ENCODE results near the gene STIL.

STIL gene

DNA sequence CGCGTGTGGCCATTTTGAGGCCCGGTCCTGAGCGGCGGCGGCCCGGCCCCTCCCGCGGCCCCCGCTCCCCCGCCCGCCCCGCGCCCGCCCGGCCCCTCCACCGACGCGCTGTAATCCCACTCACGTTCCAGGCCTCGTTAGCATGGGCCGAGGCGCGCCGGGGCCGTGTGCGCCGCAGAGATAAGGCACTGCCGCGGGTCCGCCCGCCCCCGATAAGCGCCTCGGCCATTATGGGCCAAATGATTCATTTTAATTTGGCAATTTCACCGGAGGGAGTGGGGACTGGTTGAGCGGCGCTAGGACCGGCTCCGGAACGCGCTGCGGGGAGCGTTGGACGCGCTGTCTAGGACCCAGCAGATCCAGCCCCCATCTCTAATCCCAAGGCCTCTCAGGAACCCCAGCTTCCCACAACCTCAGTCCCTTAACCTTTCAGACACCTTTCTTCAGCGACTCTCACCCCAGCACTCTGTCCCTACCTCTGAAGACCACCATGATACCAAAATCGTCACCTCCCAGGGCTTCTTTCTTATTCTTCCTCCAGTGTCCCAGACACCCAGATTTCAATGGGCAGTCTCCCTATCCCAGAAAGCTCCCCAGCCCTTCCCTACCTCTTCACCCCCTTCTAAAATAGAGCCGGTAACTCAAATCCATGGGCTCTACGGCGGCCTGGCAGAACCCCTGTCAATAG, 81.6 kb downstream of the STIL start, which contains the start of gene TAL1:
Gene TAL1 (minus strand): TSS at position 39 of the 688 bp plus-strand sequence. CDS start 6,337 bp downstream, outside the sequence.
- no peak for DNase-seq

GRCh38 chr1:47231301-47232186, 82.4 kb downstream of the STIL start:
- DNase-seq, result no peak

- DNase-seq, result no peak
Observed at GRCh38 chr1:47230692-47231300, 83.2 kb downstream of the STIL start.

- no peak for DNase-seq
Observed at GRCh38 chr1:47229886-47230691, 83.9 kb downstream of the STIL start.

DNA sequence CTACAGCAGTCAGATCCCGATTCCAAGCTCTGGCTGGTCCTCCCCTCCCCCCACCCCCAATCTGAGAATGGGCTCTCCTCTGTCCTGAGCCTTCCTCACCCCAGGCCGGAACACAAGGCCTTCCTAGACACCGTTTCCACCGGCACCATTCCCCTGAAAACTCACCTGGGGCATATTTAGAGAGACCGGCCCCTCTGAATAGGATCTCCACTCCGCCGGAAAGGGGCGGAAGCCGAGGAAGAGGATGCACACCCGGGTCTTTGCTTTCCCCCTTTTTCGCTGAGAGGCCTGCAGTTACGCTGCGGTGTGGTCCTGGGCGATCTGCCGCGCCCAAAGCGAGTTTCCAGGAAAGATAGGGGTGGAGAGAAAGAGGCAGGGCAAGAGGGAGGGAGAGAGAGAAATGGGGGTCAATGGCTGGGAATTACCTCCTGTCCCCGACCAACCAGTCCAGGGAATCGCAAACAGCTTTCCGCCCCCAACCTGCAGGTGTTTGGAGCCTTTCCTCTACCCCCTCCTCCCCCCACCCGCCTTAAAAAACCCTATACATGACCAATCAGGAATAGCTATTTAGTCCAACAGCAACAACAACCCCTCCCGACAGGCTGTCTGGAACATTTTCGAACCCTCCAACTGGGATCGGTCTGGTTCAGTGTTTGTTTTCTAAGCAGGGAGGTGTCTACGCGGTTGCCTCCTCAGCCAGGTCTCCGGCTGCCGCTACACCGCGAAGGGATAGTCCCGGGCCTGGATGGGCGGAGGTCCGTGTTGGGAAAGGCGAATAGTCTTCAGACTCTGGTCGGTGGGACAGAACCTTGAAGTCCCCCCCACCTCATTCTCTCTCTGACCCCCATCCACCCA, 84.7 kb downstream of the STIL start:
- no peak for DNase-seq

- no peak for DNase-seq
Observed at GRCh38 chr1:47228644-47229030, 85.3 kb downstream of the STIL start.

DNA sequence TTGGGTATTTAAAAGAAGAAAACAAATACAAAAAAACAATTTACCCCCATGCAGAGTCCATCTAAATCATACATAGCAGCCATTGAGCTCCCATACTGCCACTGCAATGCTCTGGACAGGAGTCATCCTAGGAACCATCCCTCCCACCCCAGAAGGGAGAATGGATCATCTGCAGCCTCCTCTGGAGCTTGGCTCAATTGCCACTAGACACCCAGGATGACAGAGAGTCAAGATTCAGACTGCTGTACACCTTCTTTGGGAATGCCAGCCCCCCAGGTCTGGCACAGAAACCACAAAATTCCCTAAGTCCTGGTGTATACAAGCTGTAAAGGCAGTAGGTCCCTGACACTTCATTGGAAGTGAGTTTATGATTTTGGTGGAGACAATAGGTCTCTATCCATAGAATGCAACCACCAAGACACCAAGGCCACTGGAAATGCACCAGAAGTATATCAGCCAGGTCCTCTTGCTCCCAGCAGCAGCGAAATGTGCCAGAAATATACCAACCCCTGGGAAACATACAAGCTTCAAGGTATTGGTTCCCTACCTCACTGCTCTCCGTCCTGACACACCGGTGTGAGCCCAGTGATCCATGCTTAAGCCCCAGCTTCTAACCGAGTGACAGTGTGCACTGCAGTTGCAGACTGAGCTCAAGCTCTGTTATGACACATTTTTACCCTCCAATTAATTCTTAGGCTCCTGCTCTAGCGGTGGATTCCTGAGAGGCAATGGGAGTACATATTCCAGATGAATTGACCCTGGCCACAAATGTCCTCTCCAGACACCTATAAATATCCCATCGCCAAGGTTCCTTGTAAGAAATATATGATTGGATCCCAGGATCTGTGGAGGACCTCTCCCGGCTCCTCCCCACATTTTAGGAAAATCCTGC, 86.4 kb downstream of the STIL start:
- DNase-seq, result no peak

DNA sequence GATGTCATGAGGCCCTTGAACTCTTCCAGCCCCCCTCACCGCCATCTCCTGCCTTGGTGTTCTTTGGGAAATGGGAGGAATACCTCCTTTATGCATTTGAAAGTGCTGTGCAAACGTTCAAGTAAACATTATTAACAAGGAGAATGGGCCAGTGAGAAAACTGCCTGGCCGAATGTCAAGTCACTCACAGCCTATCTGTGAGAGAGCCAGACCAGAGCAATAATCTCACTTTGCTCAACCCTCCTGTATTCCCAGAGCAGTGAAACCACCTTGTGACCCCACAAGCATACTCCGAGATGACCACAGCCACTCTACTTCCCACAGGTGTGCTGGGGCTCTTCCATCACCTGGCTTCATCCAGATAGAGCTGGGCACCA, 87.1 kb downstream of the STIL start:
- no peak for DNase-seq

- DNase-seq, result no peak
Observed at GRCh38 chr1:47226121-47226838, 87.7 kb downstream of the STIL start.

DNA sequence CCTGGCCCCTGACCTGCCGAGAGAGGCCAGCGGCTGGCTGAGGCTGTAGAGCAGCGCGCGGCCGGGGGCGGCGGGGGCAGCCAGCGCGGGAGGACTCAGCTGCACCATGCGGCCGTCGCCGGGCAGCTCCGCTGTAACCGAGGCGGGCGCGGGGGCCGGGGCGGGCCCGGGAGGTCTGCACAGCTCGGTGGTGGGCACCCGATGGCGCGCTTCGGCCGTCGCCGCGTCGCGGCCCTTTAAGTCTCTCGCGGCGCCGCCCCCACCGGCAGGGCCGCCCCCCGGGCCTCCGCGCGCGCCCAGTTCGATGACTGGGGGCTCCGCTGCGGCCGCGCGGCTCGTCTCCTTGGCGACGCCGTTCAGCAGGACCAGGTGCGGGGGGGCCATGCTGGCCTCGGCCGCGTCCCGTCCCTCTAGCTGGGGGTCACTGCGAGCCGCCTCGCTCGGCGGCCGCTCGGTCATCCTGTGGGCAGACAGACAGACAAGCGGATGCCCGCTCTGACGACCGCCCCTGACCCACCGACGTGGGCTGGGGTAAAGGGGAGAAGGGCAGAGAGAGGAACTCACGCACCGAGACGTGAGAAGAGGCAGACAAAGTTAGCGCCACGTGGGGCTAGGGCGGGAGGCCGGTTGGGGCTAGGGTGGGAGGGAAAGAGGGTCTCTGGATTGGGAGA, 88.4 kb downstream of the STIL start:
- DNase-seq, result no peak

DNA sequence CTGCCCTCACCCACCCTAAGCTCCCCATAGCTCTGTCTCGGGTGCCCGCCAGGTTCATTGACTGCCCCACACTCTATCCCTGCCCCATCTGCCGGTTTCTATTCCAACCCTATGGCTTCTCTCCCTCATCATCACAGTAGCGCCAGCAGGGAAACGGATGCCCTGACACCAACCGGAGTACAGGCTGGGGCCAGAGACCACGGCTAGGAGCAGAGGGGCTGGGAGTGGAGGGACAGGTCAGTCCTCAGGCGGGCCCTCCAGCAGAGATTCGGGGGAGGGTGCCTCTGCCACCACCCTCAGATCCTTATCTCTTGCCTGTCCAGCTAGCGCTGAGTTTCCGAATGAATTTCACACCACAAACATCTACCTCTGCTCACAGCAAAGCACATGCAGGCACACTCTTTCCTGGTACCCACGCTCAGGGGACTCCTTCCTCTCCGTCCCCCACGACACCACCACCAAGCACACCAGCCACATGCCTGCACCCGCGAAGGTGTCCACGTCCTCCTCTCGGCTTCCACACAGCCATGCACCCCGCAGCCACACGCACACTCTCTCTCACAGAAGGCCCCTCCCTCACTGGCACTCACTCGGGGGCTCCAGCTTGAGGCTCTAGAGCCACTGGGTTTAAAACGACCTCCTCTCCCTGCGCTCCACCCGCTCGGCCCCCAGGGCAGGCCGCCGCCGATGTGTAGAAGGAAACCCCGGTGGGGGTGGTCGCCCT, 89.1 kb downstream of the STIL start:
- DNase-seq, result no peak

- no peak for DNase-seq
Observed at GRCh38 chr1:47223921-47224675, 89.8 kb downstream of the STIL start.

- DNase-seq, result no peak
Observed at GRCh38 chr1:47223174-47223920, 90.6 kb downstream of the STIL start.

DNA sequence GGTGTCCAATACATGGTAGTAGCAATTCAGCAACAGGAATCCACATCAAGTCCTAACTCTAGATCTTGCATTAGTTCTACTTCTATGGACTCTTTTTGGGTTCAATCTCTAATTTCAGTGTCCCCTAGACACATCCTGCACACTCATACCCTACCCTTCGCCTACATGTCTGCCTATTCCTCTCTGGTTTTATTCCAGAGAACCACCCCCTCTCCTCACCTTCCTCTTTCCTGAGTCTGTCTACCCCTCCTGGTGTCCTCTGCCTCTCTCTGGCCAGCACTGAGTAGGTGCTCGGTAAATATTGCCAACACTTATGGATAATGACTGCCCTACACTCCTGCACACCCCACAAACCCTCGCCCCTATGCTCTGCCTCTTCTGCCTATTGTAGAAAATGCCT, 91.5 kb downstream of the STIL start:
- no peak for DNase-seq

GRCh38 chr1:47219590-47220220, 94.2 kb downstream of the STIL start:
- DNase-seq, result no peak

DNA sequence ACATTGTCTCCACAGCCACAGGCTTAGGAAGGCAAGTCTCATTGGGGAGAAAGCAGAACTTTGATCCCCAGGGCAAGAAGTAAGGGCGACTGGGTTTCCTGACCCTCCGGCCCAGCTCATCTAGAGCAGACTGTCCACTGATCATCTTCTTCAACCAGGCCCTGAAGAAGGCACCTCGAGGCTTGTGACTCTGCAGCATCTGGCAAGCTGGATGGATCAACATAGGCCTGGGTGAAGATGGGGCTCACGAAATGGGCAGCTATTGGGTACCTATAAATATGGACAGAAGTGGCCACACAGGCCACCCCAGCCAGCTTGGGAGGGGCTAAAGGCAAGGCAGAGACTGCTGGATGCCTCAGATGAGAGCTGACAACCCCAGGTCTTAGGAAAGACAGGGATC, 94.9 kb downstream of the STIL start:
- no peak for DNase-seq

Measured in activated T-cell treated with anti-CD3 and anti-CD28 coated beads for 4 hours (primary cell).